MCF 10A (cell line): ENCODE measurements around the gene ADGRA3. TPM values are rescaled to one million over a fixed set of nuclear protein-coding genes. Genes with fewer than 3 reads are reported as not detected.

Source experiments
- BruUV-seq: library from RNA; stranded (reverse); fragments of 400-500 nt; replicated peaks from 2 replicates; lab custom pipeline; 2021; lab: Mats Ljungman, UMichigan
- CTCF ChIA-PET: fragments of 300-600 bp; sonication (Branson Sonifier 250); formaldehyde crosslinking; extraction: SDS; loops from one replicate; lab custom pipeline; 2021; ENCODE audit warnings: antibody characterized with exemption, inconsistent platforms; lab: Yijun Ruan, JAX
- POLR2A ChIA-PET: fragments of 300-600, 350-650 bp; sonication (Branson Sonifier 250); formaldehyde crosslinking; extraction: SDS; loops from one replicate; lab custom pipeline; 2020; ENCODE audit warnings: antibody characterized with exemption, inconsistent platforms; lab: Yijun Ruan, JAX
- DNase-seq: peaks from one replicate; pipeline ENCODE4 v3.0.0-alpha.2; 2018; ENCODE audit not compliant: unreplicated experiment
- H3K27ac Mint-ChIP-seq: one replicate; pipeline ENCODE4 v1.8.0; 2022; ENCODE audit warnings: mild to moderate bottlenecking, low read depth, mixed read lengths; ENCODE audit not compliant: unreplicated experiment
- H3K27me3 Mint-ChIP-seq: one replicate; pipeline ENCODE4 v1.8.0; 2022; ENCODE audit warnings: mixed read lengths; ENCODE audit not compliant: insufficient read depth, unreplicated experiment
- H3K36me3 Mint-ChIP-seq: one replicate; pipeline ENCODE4 v1.8.0; 2022; ENCODE audit warnings: mild to moderate bottlenecking, moderate library complexity, mixed read lengths; ENCODE audit not compliant: insufficient read depth, unreplicated experiment
- H3K4me1 Mint-ChIP-seq: one replicate; pipeline ENCODE4 v1.8.0; 2022; ENCODE audit warnings: mixed read lengths; ENCODE audit not compliant: insufficient read depth, unreplicated experiment
- H3K4me3 Mint-ChIP-seq: one replicate; pipeline ENCODE4 v1.8.0; 2022; ENCODE audit warnings: mild to moderate bottlenecking, moderate library complexity, mixed read lengths; ENCODE audit not compliant: unreplicated experiment
- H3K9me3 Mint-ChIP-seq: one replicate; pipeline ENCODE4 v1.8.0; 2022; ENCODE audit warnings: mixed read lengths; ENCODE audit not compliant: unreplicated experiment
- intact Hi-C: fragments of 100-400 bp; cut with micrococcal nuclease; formaldehyde crosslinking; loops from 2 replicates; pipeline ENCODE4 v1.14.1; 2022
- total RNA-seq: library from RNA; stranded (reverse); gene quantifications from 2 replicates; pipeline ENCODE4 v1.2.3, GENCODE V29; 2022
- TF ChIP-seq, protein P1 (sequence below): fragments of 200-600 bp; IDR thresholded peaks from one replicate; pipeline ENCODE4 v1.8.0; 2022; ENCODE audit warnings: antibody characterized with exemption, mild to moderate bottlenecking; ENCODE audit not compliant: unreplicated experiment

The ADGRA3 gene
- total RNA-seq, 1 experiment from 2014 or later, result 25.2 TPM

DNA sequence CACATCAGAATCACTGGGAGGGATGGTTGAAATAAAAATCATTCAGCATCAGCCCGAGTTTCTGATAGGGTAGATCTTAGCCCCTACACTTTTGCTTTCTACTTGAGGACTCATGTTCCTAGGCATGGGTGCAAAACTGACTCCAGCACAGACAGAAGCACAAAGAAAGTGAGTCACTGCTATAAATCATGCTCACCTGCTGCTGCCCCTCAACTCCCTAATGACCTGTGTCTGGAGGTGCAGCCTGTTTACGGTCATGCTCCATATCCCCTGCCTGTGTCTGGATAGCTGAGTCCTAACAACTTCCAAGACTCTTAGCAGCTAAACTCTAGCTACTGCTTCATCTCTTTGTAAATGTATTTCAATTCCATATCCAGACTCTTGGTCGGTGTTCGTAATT is 57.8 kb downstream of the ADGRA3 start:
- Mint-ChIP-seq H3K4me1 (peaks cover 7% of the 10 kb centered on the region), H3K27me3 (no peaks in the 10 kb centered on the region), H3K36me3 (peaks cover 5% of the 10 kb centered on the region), H3K27ac (no peak overlapping the region), H3K4me3 (no peak overlapping the region), H3K9me3 (no peaks in the 10 kb centered on the region)
- ChIA-PET POLR2A (interaction anchor here (1.5 to 3.5 kb wide), 2 partner anchors 44 to 57 kb away, joined by 5 to 15 read pairs; partner anchors contain the start of gene ADGRA3), CTCF (no interaction called here)
- TF ChIP-seq, protein P1, sequence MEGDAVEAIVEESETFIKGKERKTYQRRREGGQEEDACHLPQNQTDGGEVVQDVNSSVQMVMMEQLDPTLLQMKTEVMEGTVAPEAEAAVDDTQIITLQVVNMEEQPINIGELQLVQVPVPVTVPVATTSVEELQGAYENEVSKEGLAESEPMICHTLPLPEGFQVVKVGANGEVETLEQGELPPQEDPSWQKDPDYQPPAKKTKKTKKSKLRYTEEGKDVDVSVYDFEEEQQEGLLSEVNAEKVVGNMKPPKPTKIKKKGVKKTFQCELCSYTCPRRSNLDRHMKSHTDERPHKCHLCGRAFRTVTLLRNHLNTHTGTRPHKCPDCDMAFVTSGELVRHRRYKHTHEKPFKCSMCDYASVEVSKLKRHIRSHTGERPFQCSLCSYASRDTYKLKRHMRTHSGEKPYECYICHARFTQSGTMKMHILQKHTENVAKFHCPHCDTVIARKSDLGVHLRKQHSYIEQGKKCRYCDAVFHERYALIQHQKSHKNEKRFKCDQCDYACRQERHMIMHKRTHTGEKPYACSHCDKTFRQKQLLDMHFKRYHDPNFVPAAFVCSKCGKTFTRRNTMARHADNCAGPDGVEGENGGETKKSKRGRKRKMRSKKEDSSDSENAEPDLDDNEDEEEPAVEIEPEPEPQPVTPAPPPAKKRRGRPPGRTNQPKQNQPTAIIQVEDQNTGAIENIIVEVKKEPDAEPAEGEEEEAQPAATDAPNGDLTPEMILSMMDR, result no peak
- DNase-seq, result no peak
- no TSS peak for BruUV-seq
- intact Hi-C loops, result no loop called here

DNA sequence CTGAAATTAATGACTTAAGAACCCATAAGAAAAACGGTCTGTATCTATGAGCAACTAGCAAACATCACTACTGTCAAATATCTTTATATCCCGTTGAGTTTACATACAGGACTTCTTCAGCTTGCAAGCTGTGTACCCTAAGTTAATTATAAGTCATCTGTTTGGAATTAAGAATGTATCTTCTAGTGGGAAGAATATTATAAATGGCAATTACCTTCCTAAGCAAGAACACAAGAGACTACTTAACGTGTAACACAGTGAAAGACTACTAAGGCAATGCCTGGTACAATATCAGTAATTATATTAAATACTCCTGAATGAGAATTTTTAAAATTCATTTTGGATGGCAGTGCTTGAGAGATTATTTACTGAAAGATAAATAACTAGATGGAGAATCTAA is 58.5 kb downstream of the ADGRA3 start:
- ChIA-PET POLR2A (interaction anchor here (3.5 kb wide), 1 partner anchor 58 kb away, joined by 15 read pairs; the partner anchor contains the start of gene ADGRA3), CTCF (no interaction called here)
- no TSS peak for BruUV-seq
- Mint-ChIP-seq H3K36me3 (peaks cover 10% of the 10 kb centered on the region), H3K9me3 (no peaks in the 10 kb centered on the region), H3K27me3 (no peaks in the 10 kb centered on the region), H3K27ac (no peak overlapping the region), H3K4me3 (no peak overlapping the region), H3K4me1 (peaks cover 7% of the 10 kb centered on the region)
- intact Hi-C loops, result no loop called here
- TF ChIP-seq, protein P1, result no peak
- no peak for DNase-seq

DNA sequence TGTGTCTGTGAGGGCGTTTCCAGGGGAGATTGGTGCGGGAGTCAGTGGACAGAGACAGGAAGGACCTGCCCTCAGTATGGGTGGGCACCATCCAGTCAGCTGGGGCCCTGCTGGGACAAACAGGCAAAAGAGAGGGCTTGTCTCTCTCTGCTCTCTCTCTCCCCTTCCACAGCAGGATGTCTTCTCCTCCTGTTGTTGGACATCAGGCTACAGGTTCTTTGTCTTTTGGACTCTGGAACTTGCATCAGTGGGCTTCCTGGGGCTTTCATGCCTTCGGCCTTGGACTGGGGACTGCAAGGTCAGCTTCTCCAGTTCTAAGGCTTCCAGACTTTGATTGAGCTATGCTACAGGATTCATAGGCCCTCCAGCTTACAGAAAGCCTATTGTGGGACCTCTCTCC is 59.6 kb downstream of the ADGRA3 start:
- DNase-seq, result no peak
- TF ChIP-seq, protein P1, result no peak
- no peaks in the 10 kb centered on the region for H3K27me3 Mint-ChIP-seq
- POLR2A ChIA-PET, result interaction anchor here (3.5 kb wide), 1 partner anchor 59 kb away, joined by 15 read pairs; the partner anchor contains the start of gene ADGRA3
- CTCF ChIA-PET, result interaction anchor here (0.6 kb wide), 2 partner anchors 70 to 452 kb away, joined by 3 read pairs; no protein-coding TSS in a partner anchor
- no peak overlapping the region for H3K27ac Mint-ChIP-seq
- H3K4me3 Mint-ChIP-seq, result no peak overlapping the region
- peaks cover 7% of the 10 kb centered on the region for H3K4me1 Mint-ChIP-seq
- BruUV-seq, result no TSS peak
- no peaks in the 10 kb centered on the region for H3K9me3 Mint-ChIP-seq
- H3K36me3 Mint-ChIP-seq, result peaks cover 7% of the 10 kb centered on the region
- intact Hi-C loops, result no loop called here

DNA sequence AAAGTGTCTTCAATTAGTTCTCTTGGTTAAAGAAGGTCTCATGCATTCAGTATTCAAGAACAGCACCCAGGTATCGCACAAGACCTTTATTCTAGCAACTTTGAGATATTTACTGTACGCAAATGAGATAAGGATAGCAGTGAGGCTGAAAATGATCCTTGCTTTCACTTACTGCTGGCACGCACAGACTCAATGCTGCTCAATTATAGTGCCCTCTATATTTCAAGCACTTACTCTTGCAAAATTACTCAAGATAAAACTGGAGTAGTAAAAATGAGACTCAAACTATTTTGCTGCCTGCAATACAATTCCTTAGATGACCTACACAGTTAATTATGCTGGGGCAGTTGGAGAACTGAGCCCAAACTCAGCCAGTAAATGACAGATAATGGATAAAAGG is 60.9 kb downstream of the ADGRA3 start:
- TF ChIP-seq, protein P1, result no peak
- Mint-ChIP-seq H3K4me3 (no peak overlapping the region), H3K27ac (no peak overlapping the region), H3K4me1 (peaks cover 7% of the 10 kb centered on the region), H3K27me3 (no peaks in the 10 kb centered on the region), H3K36me3 (peaks cover 6% of the 10 kb centered on the region), H3K9me3 (no peaks in the 10 kb centered on the region)
- POLR2A ChIA-PET, result interaction anchor here (1.2 to 2.1 kb wide), 2 partner anchors 14 to 19 kb away, joined by 3 to 7 read pairs; no protein-coding TSS in a partner anchor
- no TSS peak for BruUV-seq
- no peak for DNase-seq
- CTCF ChIA-PET, result interaction anchor here (0.6 kb wide), 1 partner anchor 24 kb away, joined by 3 read pairs; no protein-coding TSS in a partner anchor
- intact Hi-C loops, result loop anchor here (5.0 kb wide), 1 partner anchor 62 kb away; the partner anchor contains the start of gene ADGRA3
